Chondrocyte (in vitro differentiated cells): ENCODE data around the gene GUCY2D. TPM values are rescaled to one million over a fixed set of nuclear protein-coding genes. Genes with fewer than 3 reads are reported as not detected.

ENCODE experiments used
- DNase-seq: peaks from one replicate; pipeline ENCODE4 v3.0.0; 2021; ENCODE audit warnings: mixed read lengths, low spot score
- H3K27ac Mint-ChIP-seq: one replicate; pipeline ENCODE4 v1.8.0; 2021; ENCODE audit warnings: mild to moderate bottlenecking, moderate library complexity, mixed read lengths; ENCODE audit not compliant: unreplicated experiment
- H3K27me3 Mint-ChIP-seq: 2 replicates; pipeline ENCODE4 v1.8.0; 2021; ENCODE audit warnings: low read depth, mixed read lengths
- H3K36me3 Mint-ChIP-seq: 2 replicates; pipeline ENCODE4 v1.8.0; 2021; ENCODE audit warnings: low read depth, mixed read lengths
- H3K4me1 Mint-ChIP-seq: 2 replicates; pipeline ENCODE4 v1.8.0; 2021; ENCODE audit warnings: low read depth, mild to moderate bottlenecking, mixed read lengths
- H3K4me3 Mint-ChIP-seq: one replicate; pipeline ENCODE4 v1.8.0; 2021; ENCODE audit warnings: mild to moderate bottlenecking, moderate library complexity, mixed read lengths; ENCODE audit not compliant: unreplicated experiment
- H3K9me3 Mint-ChIP-seq: 2 replicates; pipeline ENCODE4 v1.8.0; 2021; ENCODE audit warnings: low read depth, mixed read lengths
- CTCF ChIP-seq: fragments of 200-600 bp; sonication (generic); IDR thresholded peaks from 2 replicates; pipeline ENCODE4 v1.5.0; 2021; ENCODE audit warnings: antibody characterized with exemption, mild to moderate bottlenecking, moderate library complexity
- total RNA-seq: library from RNA; stranded (reverse); gene quantifications from 3 replicates; pipeline ENCODE4 v1.2.1, GENCODE V29; 2021

GUCY2D gene
- total RNA-seq, 1 donor from 2014 or later: not detected

GRCh38 chr17:8025176-8025911 is 22.9 kb downstream of the GUCY2D start:
- Mint-ChIP-seq H3K27ac (no peak overlapping the region), H3K27me3 (peaks cover 24% of the 10 kb centered on the region)

DNA sequence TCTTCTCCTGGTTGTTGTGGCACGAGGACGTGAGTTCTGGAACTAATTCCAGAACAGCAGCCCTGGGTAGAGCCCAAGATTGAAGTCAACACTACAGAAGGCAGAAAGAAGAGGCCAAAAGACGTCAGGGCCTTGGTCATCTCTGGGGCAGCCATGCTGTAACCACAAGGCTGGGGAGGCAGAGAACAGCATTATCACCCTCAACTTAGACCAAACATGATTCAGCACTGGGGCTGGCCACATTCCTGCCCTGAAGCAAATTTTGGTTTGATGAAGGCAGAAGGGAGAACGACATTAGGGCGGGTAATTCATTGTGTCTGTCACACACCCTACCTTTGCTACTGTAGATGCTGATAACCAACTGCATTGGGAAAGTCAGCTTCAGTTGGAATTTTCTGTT is 26.7 kb downstream of the GUCY2D start:
- Mint-ChIP-seq H3K4me1 (no peaks in the 10 kb centered on the region), H3K36me3 (peaks cover 2% of the 10 kb centered on the region), H3K27ac (no peak overlapping the region), H3K27me3 (peaks cover 35% of the 10 kb centered on the region), H3K4me3 (no peak overlapping the region), H3K9me3 (peaks cover 9% of the 10 kb centered on the region)
- DNase-seq: no peak
- no peak for TF ChIP-seq CTCF

More at GRCh38 chr17:8025176-8025911, 22.9 kb downstream of the GUCY2D start:
- H3K4me1 Mint-ChIP-seq: peaks cover 8% of the 10 kb centered on the region
- no peak for DNase-seq
- no peak for TF ChIP-seq CTCF
- H3K9me3 Mint-ChIP-seq: peaks cover 4% of the 10 kb centered on the region
- H3K4me3 Mint-ChIP-seq: no peak overlapping the region
- peaks cover 2% of the 10 kb centered on the region for H3K36me3 Mint-ChIP-seq

DNA sequence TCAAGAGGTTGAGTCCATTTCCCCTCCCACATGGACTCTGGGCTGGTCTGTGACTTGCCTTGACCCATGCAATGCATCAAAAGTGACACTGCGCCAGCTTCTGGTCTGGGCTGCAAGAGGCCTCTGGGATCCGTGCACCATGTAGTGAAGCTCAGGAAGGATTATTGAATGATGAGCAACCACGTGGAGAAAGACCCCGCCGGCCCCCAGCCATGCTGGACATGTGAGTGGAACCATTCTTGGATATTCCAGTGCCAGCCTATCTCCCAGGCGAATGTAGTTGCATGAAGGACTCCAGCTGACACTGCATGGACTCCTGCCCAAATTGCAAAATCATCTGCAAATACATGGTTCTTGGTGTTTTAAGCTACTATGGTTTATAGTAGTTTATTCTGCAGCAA is 28.8 kb downstream of the GUCY2D start:
- H3K27ac Mint-ChIP-seq: no peak overlapping the region
- no peaks in the 10 kb centered on the region for H3K4me1 Mint-ChIP-seq

DNA sequence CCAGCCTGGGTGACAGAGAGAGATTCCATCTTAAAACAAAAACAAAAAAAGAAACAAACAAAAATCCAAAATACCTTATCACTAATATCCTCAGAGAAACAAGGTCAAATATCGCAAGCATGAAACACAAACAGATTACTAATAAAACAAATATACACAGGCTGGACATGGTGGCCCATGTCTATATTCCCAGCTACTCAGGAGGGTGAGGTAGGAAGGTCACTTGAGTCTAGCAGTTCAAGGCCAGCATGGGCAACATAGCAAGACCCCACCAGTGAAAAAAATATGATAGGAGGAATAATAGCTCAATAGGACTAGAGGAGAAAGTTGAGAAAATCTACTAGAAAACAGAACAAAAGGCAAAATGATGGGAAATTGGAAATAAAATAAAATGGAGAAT is 29.5 kb downstream of the GUCY2D start:
- H3K4me3 Mint-ChIP-seq: no peak overlapping the region
- H3K27ac Mint-ChIP-seq: no peak overlapping the region
- H3K27me3 Mint-ChIP-seq: peaks cover 47% of the 10 kb centered on the region
- DNase-seq: no peak
- no peaks in the 10 kb centered on the region for H3K4me1 Mint-ChIP-seq
- peaks cover 9% of the 10 kb centered on the region for H3K9me3 Mint-ChIP-seq
- H3K36me3 Mint-ChIP-seq: peaks cover 2% of the 10 kb centered on the region
- no peak for TF ChIP-seq CTCF

More for the DNA sequence above, 28.8 kb downstream of the GUCY2D start:
- Mint-ChIP-seq H3K9me3 (peaks cover 9% of the 10 kb centered on the region), H3K27me3 (peaks cover 48% of the 10 kb centered on the region), H3K4me3 (no peak overlapping the region), H3K36me3 (peaks cover 2% of the 10 kb centered on the region)
- no peak for DNase-seq
- TF ChIP-seq CTCF: no peak

DNA sequence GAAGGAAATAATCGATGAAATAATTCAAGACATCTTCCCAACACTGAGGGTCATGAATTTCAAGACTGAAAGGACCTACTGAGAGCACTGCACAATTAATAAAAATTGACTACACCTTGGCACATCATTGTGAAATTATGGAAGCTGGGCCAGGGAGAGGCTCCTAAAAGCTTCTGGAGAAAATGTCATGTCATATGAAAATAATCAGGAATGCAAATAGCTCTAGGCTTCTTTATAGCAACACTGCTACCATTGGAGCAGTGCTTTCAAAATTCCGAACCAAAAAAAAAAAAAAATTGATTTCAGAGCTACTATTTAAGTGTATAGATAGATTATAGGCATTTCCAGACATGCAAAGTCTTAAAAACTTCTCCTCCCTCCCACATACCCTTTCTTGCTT is 30.0 kb downstream of the GUCY2D start:
- H3K4me1 Mint-ChIP-seq: no peaks in the 10 kb centered on the region
- no peak overlapping the region for H3K27ac Mint-ChIP-seq
- no peak overlapping the region for H3K4me3 Mint-ChIP-seq
- no peak for TF ChIP-seq CTCF
- no peak for DNase-seq
- H3K9me3 Mint-ChIP-seq: peaks cover 9% of the 10 kb centered on the region
- H3K27me3 Mint-ChIP-seq: peaks cover 42% of the 10 kb centered on the region
- H3K36me3 Mint-ChIP-seq: peaks cover 2% of the 10 kb centered on the region
